ENCODE results near the gene TEX14.
A peak's percentile ranks its signal among the peaks of the same experiment; 100 is the strongest.
"Not testable (repeated sequence)": the region's sequence is repeated elsewhere in the genome, so short reads cannot be mapped to it uniquely, and the experiment has no call there.

TEX14 gene

DNA sequence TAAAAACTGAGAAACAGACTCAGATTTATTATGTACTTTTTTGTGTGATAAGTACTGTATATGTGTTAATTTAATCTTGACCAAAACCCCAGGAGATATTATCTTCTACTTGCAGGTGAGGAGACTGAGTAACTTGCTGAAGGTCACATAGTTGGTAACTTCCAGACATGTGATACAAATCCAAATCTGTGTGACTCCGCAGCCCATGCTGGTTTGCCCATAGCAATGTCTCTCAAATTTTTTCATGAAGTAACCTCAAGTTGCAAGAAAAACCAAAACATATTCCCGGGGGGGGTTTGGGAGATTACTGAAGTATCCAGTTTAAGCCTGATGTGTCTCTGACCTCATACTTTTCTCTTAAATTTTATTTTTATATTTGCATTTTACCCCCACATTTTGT, 3.3 kb downstream of the TEX14 start:
- no peak for DNase-seq (ENCODE audit: low read depth, low spot score)

DNA sequence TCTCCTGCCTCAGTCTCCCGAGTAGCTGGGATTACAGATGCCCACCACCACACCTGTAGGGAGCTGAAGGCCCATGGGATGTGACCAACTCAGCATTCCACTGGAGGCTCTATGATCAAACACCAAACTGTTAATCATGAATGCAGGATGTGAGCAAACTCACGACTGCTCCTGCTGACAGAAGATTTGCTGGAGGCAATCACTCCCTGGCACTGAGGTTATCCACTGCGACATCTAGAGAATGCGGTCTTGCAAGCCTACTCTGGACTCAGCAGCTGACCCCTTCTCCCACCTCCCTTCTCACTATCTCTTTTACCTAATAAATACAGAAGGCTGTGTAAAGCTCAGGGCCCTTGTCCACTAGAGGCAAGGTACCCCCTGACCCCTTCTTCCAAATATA, 4.9 kb downstream of the TEX14 start:
- DNase-seq (ENCODE audit: low read depth, low spot score), result peak; percentile 74

DNA sequence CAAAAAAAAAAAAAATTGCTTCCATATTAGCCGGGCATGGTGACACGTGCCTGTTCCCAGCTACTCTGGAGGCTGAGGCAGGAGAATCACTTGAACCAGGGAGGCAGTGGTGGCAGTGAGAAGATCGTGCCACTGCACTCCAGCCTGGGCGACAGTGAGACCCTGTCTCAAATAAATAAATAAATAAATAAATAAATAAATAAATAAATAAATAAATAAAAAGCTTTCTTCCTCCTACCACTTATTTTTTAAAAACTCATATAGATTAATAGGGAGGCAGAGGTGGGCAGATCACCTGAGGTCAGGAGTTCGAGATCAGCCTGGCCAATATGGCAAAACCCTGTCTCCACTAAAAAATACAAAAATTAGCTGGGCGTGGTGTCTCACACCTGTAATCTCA, 7.4 kb downstream of the TEX14 start:
- DNase-seq (ENCODE audit: low read depth, low spot score), result not testable (repeated sequence)

DNA sequence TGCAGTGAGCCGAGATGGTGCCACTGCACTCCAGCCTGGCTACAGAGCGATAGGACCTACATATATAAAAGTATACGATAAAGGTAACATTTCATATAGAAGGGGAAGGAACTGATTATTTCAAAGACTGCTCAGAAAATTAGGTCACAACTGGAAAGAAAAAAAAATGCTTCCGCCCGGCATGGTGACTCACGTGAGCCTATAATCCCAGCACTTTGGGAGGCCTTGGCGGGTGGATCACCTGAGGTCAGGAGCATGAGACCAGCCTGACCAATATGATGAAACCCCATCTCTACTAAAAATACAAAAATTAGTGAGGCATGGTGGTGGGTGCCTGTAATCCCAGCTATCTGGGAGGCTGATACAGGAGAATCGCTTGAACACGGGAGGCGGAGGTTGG, 7.8 kb downstream of the TEX14 start:
- no peak for DNase-seq (ENCODE audit: low read depth, low spot score)

DNA sequence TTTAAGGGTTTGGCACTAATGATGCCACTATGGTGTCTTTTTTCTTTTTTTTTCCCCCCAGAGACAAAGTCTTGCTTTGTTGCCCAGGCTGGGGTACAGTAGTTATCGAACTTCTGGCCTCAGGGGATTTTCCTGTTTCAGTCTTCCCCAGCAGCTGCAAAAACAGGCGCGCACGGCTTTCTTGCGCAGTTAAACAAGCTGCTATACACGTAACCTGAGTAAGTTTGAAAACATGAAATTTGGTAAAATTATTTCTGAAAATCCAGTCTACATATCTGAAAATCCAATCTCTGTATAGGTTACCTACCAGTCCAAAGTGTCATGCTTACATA, 11.8 kb downstream of the TEX14 start:
- peak; percentile 20 for DNase-seq (ENCODE audit: low read depth, low spot score)

DNA sequence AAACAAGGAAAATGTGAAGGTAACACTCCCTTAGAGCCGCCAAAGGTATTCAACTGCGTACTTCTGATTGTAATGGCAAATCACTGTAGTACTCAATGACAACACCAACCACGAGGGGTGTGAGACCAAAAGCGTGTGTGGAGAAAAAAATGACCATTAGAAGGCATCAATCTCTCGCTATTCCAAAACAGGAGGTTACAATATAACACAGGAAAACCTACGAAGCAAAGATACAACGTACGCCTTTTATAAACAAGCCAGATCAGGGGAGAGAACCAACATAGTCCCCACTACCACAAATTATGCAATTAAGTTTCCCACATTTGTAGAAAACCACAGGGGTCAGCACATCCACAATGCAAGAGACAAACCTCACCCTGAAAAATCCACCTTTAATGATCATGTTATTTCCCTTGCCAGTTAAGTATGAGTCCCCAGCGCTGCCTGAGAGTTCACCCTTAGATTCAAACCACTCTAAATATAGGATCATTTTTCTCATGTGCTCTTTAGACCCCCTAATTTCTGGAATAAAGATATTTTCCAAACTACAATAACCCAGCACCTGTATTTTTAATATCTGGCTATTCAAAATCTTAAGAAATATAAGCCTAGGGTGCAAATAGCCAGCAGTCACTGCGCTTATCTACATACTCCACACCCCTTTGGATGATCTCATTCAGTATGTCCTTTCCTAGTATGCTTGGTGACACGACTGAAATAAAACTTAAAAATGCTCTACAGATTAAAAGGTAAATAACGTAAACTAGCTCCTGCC, 12.4 kb downstream of the TEX14 start:
- peak; percentile 67 for DNase-seq (ENCODE audit: low read depth, low spot score)

DNA sequence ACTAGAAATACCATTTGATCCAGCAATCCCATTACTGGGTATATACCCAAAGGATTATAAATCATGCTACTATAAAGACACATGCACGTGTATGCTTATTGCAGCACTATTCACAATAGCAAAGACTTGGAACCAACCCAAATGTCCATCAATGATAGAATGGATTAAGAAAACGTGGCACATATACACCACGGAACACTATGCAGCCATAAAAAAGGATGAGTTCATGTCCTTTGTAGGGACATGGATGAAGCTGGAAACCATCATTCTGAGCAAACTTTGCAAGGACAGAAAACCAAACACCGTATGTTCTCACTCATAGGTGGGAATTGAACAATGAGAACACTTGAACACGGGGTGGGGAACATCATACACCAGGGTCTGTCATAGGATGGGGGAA, 13.6 kb downstream of the TEX14 start:
- DNase-seq (ENCODE audit: low read depth, low spot score), result not testable (repeated sequence)

DNA sequence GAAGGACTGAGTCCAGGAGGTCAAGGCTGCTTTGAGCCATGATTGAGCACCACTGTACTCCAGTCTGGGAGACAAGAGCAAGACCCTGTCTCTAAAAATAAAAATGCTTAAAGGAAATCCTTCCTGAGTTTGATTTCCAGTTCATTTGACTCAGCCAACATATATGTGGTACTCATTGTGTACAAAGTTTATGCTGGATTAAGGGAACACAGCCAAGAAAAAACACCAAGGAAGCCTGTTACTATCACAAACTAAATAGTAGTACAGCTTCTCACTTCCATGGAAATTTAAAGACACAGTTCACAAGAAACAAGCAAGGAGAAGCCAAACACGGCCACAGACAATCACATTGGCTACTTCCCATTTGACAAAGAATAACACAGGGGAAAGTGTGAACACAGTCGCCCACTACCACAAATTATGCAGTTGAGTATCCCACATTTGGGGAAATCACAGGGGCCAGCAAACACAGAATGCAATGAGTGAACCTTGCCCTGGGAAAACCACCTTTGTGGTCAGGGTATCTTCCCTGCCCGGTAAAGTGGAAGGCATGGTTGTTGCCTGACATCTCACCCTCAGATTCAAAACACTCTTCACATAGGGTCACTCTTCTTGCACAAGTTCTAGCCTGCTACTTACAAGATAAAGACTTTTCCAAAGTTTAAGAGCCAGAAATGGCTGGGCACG, 14.5 kb downstream of the TEX14 start:
- DNase-seq (ENCODE audit: low read depth, low spot score), result no peak

DNA sequence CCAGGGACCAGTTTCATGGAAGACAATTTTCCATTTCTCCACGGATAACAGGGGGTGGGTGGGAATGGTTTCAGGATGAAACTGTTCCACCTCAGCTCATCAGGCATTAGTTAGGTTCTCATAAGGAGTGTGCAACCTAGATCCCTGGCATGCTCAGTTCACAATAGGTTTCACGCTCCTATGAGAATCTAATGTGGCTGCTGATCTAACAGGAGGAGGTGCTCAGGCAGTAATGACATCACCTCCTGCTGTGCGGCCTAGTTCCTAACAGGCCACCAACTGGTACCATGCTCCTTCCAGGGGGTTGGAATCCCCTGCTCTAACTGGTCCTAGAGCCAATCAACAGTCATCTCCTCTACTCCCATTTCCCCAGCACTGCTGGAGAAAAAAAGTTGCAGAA, 19.9 kb downstream of the TEX14 start:
- peak; percentile 29 for DNase-seq (ENCODE audit: low read depth, low spot score)

DNA sequence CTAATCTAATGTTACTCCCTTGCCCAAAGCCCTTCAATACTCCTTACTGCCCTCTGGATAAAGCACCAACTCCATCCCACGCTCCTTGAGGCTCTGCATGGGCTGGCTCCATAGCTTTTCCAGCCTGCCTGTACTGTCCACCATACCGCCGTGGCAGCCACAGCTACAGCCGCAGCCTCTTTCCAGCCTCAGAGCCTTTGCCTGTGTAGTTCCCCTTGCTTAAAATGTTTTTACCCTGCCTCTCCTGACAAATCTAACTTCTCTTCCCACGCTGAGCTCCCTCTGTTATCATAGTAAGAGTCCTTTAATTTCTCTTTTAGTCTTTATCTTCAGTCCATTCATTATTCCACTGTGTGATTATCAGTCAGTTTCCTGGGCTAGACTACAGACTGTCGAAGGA, 22.0 kb downstream of the TEX14 start:
- no peak for DNase-seq (ENCODE audit: low read depth, low spot score)

DNA sequence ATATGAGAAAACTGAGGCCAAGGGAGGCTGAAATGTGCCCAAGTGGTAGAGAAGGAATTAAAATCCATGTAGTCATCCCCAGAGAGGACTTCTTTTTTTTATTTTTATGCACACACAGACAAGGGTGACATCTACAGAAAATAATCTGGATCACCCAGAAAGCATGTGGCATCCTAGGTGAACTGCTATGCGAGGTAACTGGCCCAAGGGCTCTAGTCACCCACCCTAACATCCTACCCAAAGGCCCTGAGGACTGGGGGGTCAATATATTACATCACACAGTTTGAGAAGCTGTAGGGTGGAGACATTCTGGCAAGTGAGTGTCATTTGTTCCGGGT, 23.3 kb downstream of the TEX14 start:
- DNase-seq (ENCODE audit: low read depth, low spot score), result no peak

DNA sequence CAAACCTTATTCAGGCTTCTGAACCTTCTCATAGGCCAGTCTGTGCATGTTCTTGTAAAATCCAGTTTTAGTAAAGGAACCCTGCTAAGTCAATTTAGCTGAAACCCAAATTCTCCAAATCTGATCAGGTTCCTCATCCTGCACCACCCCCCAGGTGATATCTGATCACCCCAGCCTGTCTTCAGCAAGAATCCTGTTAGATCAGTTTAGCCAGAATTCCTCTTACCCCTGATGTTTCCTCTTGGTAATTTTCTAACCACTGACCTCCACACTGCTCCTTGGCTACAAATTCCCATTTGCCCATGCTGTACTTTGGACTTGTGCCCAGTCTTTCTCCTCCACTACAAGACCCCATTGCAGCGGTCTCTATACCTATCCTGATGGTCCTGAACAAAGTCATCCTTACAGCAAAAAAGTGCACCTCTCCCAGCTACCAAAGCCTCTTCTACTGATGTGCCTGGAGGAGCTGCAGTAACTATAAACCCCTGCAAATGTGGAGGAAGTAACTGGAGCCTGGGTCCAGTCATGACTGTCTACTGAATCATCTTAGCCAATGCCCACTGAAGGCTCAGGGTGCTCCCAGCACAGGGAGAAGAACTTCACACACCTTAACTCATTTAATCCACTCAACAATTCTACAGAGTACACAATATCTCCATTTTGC, 23.8 kb downstream of the TEX14 start:
- peak; percentile 27 for DNase-seq (ENCODE audit: low read depth, low spot score)

DNA sequence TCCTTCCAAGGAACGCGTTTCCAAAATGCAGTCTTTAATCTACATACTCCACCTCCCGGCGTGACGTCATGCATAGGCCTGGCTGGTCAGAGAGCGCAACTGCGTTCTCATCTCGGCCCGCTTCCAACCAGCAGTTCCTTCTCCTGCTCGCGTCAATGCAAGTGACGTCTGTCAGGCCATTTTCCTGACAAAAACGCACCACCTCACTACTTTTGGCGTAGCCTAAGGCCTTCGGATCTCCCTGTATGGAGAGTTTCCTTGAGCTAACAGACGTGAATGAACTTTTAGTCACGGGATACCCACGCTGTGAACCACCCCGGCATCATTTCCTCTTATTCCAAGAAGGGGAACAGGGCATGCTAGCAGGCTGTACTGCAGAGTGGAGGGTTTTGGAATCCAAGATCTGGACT, 25.0 kb downstream of the TEX14 start:
- peak; percentile 45 for DNase-seq (ENCODE audit: low read depth, low spot score)

DNA sequence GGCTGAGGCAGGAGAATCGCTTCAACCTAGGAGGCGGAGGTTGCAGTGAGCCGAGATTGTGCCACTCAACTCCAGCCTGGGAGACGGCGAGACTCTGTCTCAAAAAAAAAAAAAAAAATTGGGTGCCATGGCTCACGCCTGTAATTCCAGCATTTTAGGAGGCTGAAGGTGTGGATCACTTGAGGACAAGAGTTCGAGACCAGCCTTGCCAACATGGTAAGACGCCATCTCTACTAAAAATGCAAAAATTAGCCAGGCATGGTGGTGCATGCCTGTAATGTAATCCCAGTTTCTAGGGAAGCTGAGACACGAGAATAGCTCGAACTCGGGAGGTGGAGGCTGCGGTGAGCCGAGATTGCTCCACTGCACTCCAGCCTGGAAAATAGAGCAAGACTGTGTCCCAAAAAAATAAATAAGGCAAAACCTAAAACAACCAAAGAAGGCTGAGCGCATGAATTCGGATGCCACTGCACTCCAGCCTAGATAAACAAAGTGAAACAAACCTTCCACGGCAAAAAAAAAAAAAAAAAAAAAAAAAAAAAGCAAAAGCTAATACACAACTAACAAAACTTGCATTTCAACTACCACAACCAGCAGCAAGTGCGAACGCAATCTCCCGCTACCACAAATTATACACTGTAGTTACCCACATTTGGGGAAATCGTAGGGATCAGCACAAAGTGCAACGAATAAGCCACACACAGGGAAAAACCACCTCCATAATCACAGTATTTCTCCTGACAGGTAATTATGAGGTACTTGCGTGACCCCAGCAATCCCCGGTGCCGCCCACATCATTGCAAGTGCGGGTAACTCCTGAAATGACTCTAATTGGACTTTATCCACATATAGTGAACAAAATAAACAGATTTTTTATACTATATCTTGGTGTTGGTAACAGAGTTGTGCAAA, 25.6 kb downstream of the TEX14 start:
- DNase-seq (ENCODE audit: low read depth, low spot score), result no peak

DNA sequence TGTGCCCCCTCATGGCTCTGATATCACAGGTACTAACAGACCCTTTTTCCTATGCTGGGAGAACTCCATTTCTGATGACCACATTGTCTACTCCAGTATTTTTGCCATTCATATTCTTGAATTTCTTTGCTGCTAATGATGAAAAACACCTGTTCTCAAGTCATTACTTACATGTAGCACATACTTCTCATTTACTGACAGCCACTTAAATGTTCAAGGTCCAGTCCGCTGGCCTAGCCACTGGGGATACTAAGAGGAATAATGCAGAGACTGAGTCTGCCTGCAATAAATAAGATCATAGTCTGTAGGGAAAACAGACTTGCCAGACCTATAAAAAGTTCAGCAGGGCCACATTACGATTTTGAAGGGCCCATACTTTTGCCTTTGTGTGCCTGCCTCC, 27.5 kb downstream of the TEX14 start:
- DNase-seq (ENCODE audit: low read depth, low spot score), result no peak

DNA sequence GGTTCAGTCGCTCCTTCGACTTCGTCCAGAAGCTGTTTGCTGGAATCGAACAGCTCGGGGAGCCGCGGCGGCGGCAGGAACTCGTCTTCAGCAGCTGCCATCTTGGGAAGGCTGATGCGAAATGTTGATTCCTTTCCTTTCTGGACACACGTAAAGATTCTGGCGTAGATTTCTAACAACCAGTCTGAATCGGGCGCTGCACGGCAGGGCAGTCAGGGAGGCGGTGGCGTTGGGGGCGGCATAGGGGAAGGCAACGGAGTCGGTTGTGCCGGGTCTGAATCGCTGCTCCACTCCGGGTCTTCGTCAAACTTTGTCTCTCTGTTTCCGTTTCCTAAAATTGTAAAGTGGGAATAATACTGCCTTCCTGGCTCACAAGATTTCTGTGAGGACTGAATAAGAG, 30.3 kb downstream of the TEX14 start:
- no peak for DNase-seq (ENCODE audit: low read depth, low spot score)

DNA sequence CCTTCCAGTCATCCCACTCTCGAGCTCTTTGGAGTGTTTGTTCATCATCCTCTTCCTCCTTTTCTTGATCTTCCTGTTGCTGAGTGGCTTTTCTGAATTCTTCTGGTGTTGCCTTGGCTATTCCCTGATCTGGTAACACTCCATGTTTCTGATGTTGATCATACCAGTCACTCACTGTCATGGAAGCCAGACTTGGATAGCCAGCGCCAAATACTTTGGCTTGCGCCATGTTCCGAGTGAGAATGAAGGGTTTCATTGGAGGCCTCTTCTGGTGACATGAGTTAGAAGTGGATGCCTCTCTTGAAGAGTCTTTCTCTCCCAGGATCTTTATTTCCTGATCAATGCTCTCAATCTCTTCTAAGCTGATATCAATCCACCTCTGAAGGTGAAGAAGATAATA, 31.2 kb downstream of the TEX14 start:
- no peak for DNase-seq (ENCODE audit: low read depth, low spot score)

DNA sequence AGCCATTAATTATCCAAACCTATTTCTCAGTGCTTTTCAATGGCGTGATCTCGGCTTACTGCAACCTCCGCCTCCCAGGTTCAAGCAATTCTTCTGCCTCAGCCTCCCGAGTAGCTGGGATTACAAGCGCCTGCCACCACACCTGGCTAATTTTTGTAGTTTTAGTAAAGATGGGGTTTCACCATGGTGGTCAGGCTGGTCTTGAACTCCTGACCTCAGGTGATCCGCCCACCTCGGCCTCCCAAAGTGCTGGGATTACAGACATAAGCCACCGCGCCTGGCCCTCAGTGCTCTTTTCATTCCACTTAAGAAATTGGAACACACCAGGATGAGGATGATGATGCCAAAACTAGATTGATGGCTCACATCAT, 32.1 kb downstream of the TEX14 start:
- not testable (repeated sequence) for DNase-seq (ENCODE audit: low read depth, low spot score)

DNA sequence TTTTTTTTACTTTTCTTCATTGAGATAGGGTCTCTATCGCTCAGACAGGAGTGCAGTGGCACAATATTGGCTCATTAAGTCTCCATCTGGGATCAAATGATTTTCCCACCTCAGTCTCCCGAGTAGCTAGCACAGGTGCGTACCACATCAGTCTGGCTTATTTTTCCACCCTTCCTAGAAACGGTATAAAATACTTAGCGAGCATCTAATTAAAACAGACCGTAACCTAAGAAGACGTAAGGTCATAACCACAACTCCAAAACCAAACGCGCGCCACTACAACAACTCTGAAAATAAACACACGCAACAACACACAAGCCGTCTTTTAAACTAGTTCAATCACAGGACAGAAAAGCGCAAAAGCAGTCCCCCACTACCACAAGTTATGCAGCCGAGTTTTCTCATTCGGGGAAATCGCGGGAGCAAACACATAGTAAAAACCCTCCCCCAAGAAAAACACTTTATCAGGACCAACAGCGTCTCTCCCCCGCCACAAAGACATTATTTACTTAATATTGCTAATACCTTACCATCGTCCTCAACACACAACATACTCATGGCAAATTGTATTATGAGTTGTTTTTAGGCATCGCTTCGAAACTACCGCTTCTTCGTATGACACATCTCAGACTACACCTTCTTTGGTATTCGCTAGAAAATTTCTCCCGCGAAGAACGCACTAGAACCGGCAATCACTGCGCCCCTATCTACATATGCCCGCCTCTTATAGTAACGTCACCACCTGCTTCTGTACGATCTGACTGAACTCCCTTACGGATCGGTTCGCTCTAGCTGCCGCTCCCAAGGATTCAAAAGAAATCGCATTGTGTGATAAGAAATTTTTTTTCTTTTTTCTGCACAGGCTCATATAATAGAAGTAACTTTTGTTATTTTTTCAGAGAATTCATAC, 32.8 kb downstream of the TEX14 start:
- peak; percentile 96 for DNase-seq (ENCODE audit: low read depth, low spot score)

DNA sequence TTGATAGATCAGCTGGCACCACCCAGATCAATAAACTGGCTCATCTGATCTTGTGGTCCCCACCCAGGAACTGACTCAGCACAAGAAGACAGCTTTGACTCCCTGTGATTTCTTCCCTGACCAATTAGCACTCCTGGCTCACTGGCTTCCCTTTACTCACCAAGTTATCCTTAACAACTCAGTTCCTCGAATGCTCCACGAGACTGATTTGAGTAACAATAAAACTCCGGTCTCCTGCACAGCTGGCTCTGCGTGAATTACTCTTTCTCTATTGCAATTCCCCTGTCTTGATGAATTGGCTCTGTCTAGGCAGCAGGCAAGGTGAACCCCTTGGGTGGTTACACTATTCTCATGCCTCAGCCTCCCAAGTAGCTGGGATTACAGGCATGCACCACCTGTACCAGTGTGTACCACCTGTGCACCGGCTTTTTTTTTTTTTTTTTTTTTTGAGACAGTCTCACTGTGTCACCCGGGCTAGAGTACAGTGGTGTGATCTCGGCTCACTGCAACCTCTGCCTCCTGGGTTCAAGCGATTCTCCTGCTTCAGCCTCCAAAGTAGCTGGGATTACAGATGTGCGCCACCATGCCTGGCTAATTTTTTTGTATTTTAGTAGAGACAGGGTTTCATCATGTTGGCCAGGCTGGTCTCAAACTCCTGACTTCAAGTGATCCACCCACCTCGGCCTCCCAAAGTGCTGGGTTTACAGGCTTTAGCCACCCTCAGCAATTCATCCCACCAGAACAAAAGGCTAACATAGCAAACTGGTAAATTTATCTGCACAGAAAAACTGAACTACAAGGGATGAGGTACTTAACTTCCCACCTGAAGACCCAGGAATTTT, 33.7 kb downstream of the TEX14 start:
- DNase-seq (ENCODE audit: low read depth, low spot score), result peak; percentile 18
